IPS-20b (cell line): ENCODE measurements around the gene TIAM1.

Source experiments
- H3K27ac ChIP-seq: one replicate; pipeline ENCODE4 v1.5.1; 2013; ENCODE audit warnings: low read length
- H3K27me3 ChIP-seq: 2 replicates; pipeline ENCODE4 v1.6.1; 2013; ENCODE audit warnings: mild to moderate bottlenecking, low read length, inconsistent platforms; ENCODE audit not compliant: insufficient read depth
- H3K36me3 ChIP-seq: 2 replicates; pipeline ENCODE4 v1.6.1; 2013; ENCODE audit warnings: low read depth, mild to moderate bottlenecking, inconsistent platforms, low read length, moderate library complexity; ENCODE audit not compliant: insufficient read depth
- H3K4me1 ChIP-seq: 2 replicates; pipeline ENCODE4 v1.6.1; 2013; ENCODE audit warnings: mild to moderate bottlenecking, control low read depth, inconsistent platforms, low read length, moderate library complexity; ENCODE audit not compliant: insufficient read depth
- H3K4me3 ChIP-seq: 2 replicates; pipeline ENCODE4 v1.5.1; 2013; ENCODE audit warnings: mild to moderate bottlenecking, low read length, inconsistent platforms
- H3K9ac ChIP-seq: 2 replicates; pipeline ENCODE4 v1.6.1; 2013; ENCODE audit warnings: low read depth, mild to moderate bottlenecking, inconsistent platforms, low read length, moderate library complexity
- H3K9me3 ChIP-seq: 2 replicates; pipeline ENCODE4 v1.6.1; 2013; ENCODE audit warnings: mild to moderate bottlenecking, low read depth, low read length, inconsistent platforms; ENCODE audit not compliant: insufficient read depth

The TIAM1 gene

GRCh38 chr21:31261759-31262158 is 82.3 kb downstream of the TIAM1 start:
- no peak overlapping the region for H3K4me3 ChIP-seq
- H3K4me1 ChIP-seq: 0 out of 2 replicates have a peak, but pooled peaks cover under 1% of the 10 kb centered on the region
- no peak overlapping the region for H3K27ac ChIP-seq
- H3K27me3 ChIP-seq: no peaks in the 10 kb centered on the region
- no peak overlapping the region for H3K9ac ChIP-seq
- H3K9me3 ChIP-seq: no peaks in the 10 kb centered on the region
- H3K36me3 ChIP-seq: no peaks in the 10 kb centered on the region

DNA sequence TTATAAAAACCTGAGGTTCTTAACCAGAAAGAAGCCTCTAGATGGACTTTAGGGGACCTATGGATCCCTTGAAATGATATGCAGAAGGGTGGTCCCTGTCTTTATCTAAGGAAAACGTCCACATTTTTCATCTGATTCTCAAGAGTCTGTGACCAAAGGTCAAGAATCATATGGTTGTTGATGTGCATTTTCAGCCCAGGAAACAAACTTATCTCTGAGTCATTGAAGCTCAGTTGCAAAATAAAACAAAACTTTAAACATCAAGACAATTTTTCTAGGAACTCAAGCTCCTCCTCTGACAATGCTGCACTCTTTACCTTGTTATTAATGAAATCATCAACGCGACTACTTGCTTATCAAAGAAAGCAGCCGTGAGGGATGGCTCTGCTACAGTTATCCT is 83.3 kb downstream of the TIAM1 start:
- Histone ChIP-seq H3K27me3 (no peaks in the 10 kb centered on the region), H3K27ac (no peak overlapping the region), H3K9ac (no peak overlapping the region), H3K4me3 (no peak overlapping the region), H3K9me3 (no peaks in the 10 kb centered on the region), H3K36me3 (no peaks in the 10 kb centered on the region), H3K4me1 (peaks cover 10% of the 10 kb centered on the region; the same call in 1 of the 2 replicates)

DNA sequence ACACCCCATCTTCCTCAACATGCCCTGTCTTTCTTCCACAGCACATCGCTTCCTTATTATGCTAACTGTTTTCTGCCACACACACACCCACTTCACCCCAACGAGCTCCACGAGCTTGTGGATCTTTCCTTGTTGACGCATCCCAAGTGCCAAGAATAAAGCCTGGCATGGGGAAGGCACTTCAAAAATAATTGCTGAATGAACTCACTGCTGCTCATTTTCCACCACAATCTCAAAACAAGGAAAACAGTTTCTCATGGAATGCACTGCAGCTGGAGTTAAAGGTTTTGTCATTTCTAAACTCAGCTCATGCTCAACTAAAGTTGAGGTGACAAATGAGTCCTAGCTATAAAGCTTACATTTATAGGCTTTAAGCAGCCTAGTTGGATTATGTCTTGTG is 86.0 kb downstream of the TIAM1 start:
- no peaks in the 10 kb centered on the region for H3K27me3 ChIP-seq
- H3K27ac ChIP-seq: no peak overlapping the region
- H3K4me3 ChIP-seq: no peak overlapping the region
- H3K36me3 ChIP-seq: no peaks in the 10 kb centered on the region
- no peaks in the 10 kb centered on the region for H3K9me3 ChIP-seq
- peaks cover 21% of the 10 kb centered on the region; the same call in 1 of the 2 replicates for H3K4me1 ChIP-seq
- no peak overlapping the region for H3K9ac ChIP-seq

- Histone ChIP-seq H3K27me3 (no peaks in the 10 kb centered on the region), H3K9me3 (no peaks in the 10 kb centered on the region), H3K36me3 (no peaks in the 10 kb centered on the region), H3K27ac (no peak overlapping the region), H3K4me3 (no peak overlapping the region), H3K9ac (no peak overlapping the region), H3K4me1 (peaks cover 27% of the 10 kb centered on the region; the same call in 1 of the 2 replicates)
These were observed 86.8 kb downstream of the TIAM1 start for GRCh38 chr21:31257265-31257664.

DNA sequence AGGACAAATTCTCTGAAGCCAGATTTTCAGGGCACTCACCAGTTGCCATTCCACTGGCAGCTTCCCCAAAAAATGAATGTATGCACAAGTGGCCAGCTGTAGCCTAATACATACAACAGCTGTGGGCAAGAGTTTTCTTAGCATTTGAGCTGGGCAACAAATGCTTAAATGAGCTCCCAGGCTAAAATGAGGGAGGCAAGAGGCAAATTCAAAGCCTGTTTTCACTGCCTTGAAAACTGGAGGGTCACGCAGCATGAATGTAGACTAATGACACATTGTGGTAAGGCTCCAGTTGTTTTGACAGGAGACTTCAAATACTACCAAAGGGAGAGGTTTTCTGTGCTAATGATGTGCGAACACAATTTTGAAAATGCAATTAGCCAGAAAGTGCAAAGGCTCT is 88.2 kb downstream of the TIAM1 start:
- Histone ChIP-seq H3K4me1 (peaks cover 27% of the 10 kb centered on the region; the same call in 1 of the 2 replicates), H3K9me3 (no peaks in the 10 kb centered on the region), H3K9ac (no peak overlapping the region), H3K27ac (no peak overlapping the region), H3K36me3 (no peaks in the 10 kb centered on the region), H3K27me3 (no peaks in the 10 kb centered on the region), H3K4me3 (no peak overlapping the region)

- H3K4me1 ChIP-seq: peaks cover 27% of the 10 kb centered on the region; the same call in 1 of the 2 replicates
- no peak overlapping the region for H3K4me3 ChIP-seq
- no peaks in the 10 kb centered on the region for H3K36me3 ChIP-seq
- no peak overlapping the region for H3K9ac ChIP-seq
- H3K9me3 ChIP-seq: no peaks in the 10 kb centered on the region
- H3K27ac ChIP-seq: no peak overlapping the region
- no peaks in the 10 kb centered on the region for H3K27me3 ChIP-seq
These were observed 89.0 kb downstream of the TIAM1 start for GRCh38 chr21:31255036-31255435.

- H3K27ac ChIP-seq: no peak overlapping the region
- no peaks in the 10 kb centered on the region for H3K36me3 ChIP-seq
- H3K4me3 ChIP-seq: no peak overlapping the region
- no peak overlapping the region for H3K9ac ChIP-seq
- H3K27me3 ChIP-seq: no peaks in the 10 kb centered on the region
- H3K9me3 ChIP-seq: no peaks in the 10 kb centered on the region
- peaks cover 27% of the 10 kb centered on the region; the same call in 1 of the 2 replicates for H3K4me1 ChIP-seq
These were observed 89.9 kb downstream of the TIAM1 start for GRCh38 chr21:31254131-31254530.

- Histone ChIP-seq H3K4me3 (no peak overlapping the region), H3K9ac (no peak overlapping the region), H3K4me1 (peaks cover 27% of the 10 kb centered on the region; the same call in 1 of the 2 replicates), H3K36me3 (no peaks in the 10 kb centered on the region), H3K27me3 (no peaks in the 10 kb centered on the region), H3K27ac (no peak overlapping the region), H3K9me3 (no peaks in the 10 kb centered on the region)
These were observed 90.4 kb downstream of the TIAM1 start for GRCh38 chr21:31253684-31254083.

DNA sequence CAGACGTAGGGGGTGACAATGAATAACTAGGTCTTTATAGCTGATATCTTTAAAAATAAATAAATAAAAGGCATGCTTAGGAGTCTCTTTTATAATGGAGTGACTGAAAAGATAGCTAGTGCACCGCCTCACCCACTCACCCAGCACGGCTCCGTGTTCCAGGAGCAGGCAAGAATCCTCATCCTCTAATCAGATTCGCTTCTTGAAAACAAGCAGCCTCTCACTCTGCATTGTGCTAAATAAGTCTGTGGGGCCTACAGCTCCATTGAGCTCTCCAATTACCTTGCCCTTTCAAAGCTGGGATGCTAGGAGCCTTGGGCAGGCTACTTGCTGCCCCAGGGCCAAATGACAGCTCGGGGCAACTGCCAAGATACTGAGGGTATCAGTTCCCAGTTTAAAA is 91.5 kb downstream of the TIAM1 start:
- Histone ChIP-seq H3K9ac (no peak overlapping the region), H3K4me3 (no peak overlapping the region), H3K9me3 (no peaks in the 10 kb centered on the region), H3K36me3 (no peaks in the 10 kb centered on the region), H3K27ac (no peak overlapping the region), H3K27me3 (no peaks in the 10 kb centered on the region), H3K4me1 (peaks cover 27% of the 10 kb centered on the region; the same call in 1 of the 2 replicates)

DNA sequence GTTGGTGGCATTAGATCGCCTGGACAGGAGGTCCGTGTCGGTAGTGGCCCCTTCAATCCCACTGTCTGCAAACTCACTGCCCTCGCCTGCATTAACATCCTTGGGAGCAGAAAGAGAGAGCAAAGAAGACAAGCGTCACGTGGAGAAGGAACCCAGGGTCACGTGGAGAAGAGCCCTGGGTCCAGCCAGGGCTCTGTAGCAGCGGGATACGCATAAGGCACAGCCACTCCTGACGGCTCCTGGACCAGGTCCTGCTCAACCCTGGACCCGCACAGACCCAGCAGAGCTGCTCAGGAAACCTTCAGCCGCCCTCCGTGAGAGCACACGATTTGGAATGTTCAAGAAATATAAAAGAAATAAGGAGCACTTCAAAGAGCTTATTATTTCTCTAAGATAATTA is 92.0 kb downstream of the TIAM1 start:
- Histone ChIP-seq H3K9me3 (no peaks in the 10 kb centered on the region), H3K9ac (no peak overlapping the region), H3K4me3 (no peak overlapping the region), H3K27ac (no peak overlapping the region), H3K36me3 (no peaks in the 10 kb centered on the region), H3K27me3 (no peaks in the 10 kb centered on the region), H3K4me1 (peaks cover 27% of the 10 kb centered on the region; the same call in 1 of the 2 replicates)

DNA sequence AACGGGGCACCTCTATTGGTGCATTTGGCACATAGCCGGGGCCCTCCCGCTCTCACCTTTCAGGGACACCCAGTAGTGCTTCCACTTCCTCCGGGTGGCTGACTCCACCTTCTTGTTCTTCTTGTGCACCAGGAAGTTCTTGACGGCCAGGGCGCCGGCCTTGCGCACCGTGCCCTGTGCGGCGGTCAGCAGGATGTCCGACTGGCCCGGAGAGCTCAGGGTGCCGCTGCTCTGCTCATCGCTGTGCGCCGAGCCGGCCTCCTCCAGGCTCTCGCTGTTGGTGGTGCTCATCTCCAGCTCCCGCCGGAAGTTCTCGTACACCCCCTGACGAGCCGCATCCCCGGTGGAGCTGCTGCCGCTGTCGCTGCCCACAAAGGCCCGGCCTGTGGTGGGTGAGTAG is 92.4 kb downstream of the TIAM1 start:
- H3K4me3 ChIP-seq: no peak overlapping the region
- peaks cover 25% of the 10 kb centered on the region; the same call in 1 of the 2 replicates for H3K4me1 ChIP-seq
- H3K27me3 ChIP-seq: no peaks in the 10 kb centered on the region
- H3K9me3 ChIP-seq: no peaks in the 10 kb centered on the region
- H3K36me3 ChIP-seq: no peaks in the 10 kb centered on the region
- no peak overlapping the region for H3K9ac ChIP-seq
- no peak overlapping the region for H3K27ac ChIP-seq

DNA sequence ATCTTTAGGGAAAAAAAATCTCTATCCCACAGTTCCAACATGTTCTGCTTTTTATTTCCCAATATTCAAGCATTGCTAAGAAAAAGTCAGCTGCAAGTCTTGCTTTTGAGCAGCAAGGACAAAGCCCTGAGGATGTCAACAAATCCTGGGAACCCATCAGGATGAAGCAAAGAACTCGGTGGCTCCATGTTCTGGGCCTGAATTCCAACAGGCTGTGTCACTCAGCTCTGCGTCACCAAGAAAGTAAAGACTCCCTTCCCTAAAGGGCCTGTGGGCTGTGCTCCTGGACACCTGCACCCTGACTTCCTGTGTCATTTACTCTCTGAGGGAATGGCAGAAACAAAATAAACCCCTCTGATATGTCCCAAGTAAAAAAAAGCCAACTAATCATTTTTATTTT is 95.5 kb downstream of the TIAM1 start:
- H3K9me3 ChIP-seq: peaks cover 8% of the 10 kb centered on the region
- no peak overlapping the region for H3K27ac ChIP-seq
- H3K4me3 ChIP-seq: no peak overlapping the region
- H3K4me1 ChIP-seq: peaks cover 6% of the 10 kb centered on the region; the same call in 1 of the 2 replicates
- no peaks in the 10 kb centered on the region for H3K27me3 ChIP-seq
- H3K36me3 ChIP-seq: peaks cover 18% of the 10 kb centered on the region
- H3K9ac ChIP-seq: no peak overlapping the region
